Brain pericyte (primary cell): ENCODE results near the gene MEMO1.
"Not testable (repeated sequence)": the region's sequence is repeated elsewhere in the genome, so short reads cannot be mapped to it uniquely, and the experiment has no call there.

Experiments used
- DNase-seq: peaks from one replicate; pipeline ENCODE4 v3.0.0-alpha.2; 2012; ENCODE audit warnings: low read depth, low spot score

MEMO1 gene

DNA sequence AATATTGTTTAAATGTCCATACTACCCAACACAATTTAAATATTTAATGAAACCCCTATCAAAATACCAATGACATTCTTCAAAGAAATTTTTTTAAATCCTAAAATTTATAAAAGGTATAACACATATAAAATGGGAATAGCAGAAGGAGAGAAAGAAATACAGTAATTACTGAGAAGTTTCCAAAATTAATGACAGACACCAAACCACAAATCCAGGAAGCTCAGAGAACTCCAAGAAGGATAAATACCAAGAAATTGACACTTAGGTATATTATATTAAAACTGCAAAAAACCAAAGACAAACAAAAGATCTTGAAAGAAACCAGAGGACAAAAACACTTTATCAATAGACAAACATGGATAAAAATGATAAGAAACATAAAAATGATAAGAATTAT lies 101.1 kb downstream of the MEMO1 start:
- no peak for DNase-seq

DNA sequence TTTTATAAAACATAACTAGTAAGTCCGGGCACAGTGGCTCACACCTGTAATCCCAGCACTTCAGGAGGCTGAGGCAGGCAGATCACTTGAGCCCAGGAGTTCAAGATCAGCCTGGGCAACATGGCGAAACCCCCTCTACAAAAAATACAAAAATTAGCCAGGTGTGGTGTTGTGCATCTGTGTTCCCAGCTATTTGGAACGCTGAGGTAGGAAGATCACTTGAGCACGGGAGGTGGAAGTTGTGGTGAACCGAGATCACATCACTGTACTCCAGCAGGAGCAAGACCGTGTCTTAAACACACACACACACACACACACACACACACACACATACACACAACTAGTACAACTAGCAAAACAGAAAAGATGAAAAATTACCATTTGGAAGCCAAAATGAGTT lies 103.3 kb downstream of the MEMO1 start:
- not testable (repeated sequence) for DNase-seq

DNA sequence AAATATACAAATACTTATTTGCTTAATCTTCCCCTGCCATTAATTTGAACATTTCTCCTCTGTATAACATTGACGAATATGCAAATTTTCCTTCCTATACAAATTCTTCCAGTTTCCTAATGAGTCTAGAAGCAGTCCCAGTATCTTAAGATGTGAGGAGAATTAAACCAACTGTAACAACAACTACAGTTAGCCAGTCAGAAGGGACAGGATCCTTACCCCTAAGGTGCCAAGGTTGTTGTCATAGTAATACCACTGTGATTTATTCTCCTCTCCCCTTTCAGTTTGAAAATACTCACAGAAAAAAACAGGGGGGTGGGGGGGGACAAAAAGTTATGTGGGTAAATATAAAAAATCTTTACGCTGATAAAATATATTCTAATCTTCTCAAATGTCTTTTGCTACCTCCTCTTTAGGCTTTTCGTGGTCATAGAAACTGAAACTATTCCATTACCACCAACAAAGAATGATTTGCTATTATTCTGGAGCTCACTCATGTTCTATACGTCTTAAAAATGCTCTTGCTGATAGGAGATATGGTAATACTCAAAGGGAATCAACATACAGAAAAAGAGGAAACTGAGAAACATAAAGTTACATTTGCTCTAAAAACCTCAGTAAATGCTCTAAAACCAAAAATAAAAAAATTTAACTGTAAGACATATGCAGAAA lies 107.6 kb downstream of the MEMO1 start:
- DNase-seq: no peak

DNA sequence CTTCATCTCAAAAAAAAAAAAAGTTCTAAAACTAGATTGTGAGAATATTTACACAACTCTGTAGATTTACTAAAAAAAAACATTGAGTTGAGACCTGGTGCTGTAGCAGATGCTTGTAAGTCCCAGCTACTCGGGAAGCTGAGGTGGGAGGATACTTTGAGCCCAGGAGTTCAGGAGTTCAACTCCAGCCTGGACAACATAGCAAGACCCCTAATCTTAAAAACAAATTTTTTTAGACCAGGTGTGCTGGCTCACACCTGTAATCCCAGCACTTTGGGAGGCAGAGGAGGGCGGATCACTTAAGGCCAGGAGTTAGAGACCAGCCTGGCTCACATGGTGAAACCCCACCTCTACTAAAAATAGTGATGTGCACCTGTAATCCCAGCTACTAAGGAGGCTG lies 108.9 kb downstream of the MEMO1 start:
- DNase-seq: no peak

DNA sequence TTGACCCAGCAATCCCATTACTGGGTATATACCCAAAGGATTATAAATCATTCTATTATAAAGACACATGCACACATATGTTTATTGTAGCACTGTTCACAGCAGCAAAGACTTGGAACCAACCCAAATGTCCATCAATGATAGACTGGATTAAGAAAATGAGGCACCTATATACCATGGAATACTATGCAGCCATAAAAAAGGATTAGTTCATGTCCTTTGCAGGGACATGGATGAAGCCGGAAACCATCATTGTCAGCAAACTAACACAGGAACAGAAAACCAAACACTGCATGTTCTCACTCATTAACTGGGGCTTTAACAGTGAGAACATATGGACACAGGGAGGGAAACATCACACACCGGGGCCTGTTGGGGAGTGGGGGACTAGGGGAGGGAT lies 110.7 kb downstream of the MEMO1 start:
- not testable (repeated sequence) for DNase-seq

DNA sequence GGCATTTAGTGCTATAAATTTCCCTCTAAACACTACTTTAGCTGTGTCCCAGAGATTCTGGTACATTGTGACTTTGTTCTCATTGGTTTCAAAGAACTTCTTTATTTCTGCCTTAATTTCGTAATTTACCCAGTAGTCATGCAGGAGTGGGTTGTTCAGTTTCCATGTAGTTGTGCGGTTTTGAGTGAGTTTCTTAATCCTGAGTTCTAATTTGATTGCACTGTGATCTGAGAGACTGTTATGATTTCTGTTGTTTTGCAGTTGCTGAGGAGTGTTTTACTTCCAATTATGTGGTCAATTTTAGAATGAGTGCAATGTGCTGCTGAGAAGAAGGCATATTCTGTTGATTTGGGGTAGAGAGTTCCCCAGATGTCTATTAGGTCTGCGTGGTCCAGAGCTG lies 112.5 kb downstream of the MEMO1 start:
- not testable (repeated sequence) for DNase-seq

DNA sequence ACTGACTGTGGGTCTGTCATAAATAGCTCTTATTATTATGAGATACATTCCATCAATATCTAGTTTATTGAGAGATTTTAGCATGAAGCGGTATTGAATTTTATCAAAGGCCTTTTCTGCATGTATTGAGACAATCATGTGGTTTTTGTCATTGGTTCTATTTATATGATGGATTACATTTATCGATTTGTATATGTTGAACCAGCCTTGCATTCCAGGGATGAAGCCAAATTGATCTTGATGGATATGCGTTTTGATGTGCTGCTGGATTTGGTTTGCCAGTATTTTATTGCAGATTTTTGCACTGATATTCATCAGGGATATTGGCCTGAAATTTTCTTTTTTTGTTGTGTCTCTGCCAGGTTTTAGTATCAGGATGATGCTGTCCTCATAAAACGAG lies 113.5 kb downstream of the MEMO1 start:
- DNase-seq: not testable (repeated sequence)

DNA sequence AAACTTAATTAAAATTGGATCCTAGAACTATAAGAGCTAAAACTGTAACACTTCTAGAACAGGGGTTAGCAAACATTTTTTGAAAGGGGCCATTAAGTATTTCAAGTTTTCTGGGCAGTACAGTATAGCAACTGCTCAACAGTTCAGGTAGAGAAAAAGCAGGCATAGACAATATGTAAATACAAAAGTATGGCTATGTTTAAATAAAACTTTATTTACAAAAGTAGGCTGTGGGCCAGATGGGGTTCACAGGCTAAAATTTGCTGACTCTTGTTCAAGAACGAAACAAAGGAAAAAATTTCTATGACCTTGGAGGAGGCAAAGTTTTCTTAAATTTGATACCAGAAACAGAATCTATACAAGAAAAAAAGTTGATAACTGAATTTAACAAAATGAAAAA lies 114.5 kb downstream of the MEMO1 start:
- no peak for DNase-seq

DNA sequence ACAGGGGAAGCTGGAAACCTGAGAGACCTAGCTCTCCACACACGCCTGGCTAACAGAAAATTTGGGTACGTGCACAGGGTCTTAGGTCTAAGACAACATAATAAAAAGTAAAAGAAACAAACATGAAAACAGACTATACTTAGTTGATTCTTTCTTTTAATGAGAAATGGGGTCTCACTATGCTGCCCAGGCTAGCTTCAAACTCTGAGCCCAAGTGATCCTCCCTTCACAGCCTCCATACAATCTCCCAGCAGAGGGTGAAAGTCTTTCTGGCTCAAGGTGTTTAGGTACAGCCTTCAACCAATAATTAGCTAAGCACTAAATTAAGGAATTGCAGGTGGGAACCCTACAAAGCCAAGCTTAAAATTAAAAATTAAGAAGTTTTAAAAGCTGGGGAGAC lies 116.2 kb downstream of the MEMO1 start:
- no peak for DNase-seq

DNA sequence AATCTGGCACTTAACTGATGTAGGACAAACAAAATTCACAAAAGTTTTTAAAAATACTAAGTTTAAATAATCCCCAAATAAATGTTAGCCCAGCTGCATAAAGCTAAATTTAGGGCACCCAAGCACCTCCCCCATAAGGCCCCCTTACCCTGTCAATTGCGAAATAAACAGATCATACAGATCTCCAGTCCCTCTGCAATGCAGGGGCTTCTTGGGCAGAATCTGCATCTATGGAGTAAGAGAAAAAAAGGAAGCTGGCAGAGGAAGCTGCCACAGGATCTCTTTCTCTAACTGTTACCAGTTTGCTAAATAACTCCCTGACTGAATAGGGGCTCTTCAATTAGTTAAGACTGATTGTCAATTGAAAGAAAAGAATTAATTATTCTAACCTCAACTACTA lies 117.7 kb downstream of the MEMO1 start:
- DNase-seq: no peak

DNA sequence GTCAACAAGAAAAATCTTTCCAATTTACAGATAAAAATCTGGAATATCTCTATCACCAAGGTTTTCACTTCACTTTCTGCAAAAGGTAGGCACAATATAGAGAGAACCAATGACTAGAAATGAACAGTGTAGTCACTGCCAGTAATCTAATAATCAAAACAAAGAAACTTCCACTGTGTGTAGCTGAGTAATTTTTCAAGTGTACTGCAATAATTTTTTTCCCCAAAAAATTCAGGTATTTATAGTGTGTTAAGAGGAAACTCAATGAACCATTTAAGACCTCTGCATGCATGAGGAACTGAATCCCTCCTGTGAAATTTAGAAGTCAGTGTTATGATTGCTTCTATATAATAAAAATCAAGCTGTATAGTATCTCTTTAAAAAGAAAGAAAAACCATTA lies 121.8 kb downstream of the MEMO1 start:
- DNase-seq: no peak

DNA sequence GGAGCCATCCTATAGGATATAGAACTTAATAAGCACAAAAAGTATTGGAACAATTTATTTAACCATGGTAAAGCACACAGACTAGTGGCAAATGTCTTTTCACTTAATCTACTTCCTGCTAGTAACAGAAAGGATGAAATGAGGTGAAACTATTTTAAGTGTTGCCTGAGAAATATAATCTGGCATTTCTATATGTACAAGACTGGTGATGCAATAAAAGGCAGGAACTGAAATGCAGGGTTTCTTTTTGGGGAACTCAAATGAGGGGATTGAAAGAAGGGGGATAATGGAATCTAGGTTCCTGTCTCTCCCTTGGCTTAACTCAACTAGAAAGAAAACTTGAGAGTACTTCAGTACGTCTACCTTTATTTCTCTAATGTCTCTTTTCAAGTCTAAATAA lies 122.3 kb downstream of the MEMO1 start:
- DNase-seq: no peak

DNA sequence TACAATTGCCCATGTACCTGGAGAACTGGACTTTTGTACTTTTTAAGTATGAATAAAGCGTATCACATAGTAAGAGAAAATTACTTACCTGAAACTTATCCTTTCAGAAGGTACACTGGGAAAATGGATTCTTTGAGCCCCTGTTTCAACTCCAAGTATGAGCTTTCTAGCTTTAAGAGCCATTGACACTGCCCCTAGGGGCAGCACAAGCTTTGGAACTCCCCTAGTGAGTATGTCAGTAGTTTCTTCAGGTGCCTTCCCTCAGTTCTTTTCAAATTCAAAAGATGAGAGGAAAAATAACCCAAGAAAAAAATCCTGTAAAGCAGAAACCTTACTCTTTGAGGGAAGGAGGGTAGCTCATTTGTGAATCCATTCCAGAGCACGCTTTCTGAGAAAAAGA lies 124.1 kb downstream of the MEMO1 start:
- no peak for DNase-seq

DNA sequence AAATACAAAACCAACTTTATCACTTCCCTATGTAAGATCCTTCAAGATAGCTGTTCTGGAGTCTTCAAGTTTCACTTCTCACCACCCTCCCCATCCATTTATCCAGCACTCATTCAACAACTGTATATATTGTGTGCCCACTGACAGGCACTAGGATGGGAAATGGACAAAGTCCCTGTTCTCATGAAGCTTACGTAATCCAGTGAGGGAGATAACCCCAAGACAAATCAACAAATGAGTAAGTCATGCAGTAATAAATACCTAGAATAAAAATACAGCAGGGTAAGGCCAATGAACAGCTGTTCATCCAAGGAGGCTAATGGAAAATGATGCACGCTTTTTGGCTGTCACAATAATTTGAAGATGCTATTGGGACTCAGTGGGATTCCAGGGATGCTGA lies 133.8 kb downstream of the MEMO1 start:
- no peak for DNase-seq

DNA sequence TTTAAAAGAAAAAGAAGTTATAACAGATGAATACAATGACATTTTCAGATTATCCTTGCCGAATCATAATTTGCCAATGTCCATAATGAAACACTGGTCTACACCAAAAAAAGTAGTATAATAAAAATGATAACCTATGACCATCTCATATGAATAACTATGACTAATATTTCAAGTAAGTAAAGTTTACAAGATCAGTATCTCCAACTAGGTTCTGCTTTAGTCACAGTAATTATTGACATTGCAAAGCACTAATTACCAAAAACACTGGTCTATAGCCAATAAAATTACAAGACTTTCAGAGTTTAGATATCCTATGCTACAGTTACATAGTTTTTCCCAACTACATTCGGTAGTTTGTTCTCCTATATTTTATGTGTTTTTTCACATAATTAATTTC lies 136.7 kb downstream of the MEMO1 start:
- no peak for DNase-seq

DNA sequence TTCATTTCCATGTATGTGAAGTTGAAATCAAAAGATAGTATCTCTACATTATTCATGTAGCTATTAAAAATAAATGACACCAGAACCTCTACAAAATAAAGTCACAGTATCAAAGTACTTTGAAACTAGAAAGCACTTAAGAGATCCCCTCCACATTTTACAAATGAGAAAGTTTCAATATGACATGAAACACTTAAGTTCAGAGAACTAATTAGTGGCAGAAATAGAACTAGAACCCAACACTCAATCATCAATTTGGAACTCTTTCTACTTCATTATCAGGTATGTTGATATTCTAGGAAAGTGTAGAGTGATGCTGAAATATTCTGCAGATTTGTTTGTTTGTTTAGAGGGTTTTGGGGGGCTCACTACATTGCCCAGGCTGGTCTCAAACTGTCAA lies 145.6 kb downstream of the MEMO1 start:
- no peak for DNase-seq

DNA sequence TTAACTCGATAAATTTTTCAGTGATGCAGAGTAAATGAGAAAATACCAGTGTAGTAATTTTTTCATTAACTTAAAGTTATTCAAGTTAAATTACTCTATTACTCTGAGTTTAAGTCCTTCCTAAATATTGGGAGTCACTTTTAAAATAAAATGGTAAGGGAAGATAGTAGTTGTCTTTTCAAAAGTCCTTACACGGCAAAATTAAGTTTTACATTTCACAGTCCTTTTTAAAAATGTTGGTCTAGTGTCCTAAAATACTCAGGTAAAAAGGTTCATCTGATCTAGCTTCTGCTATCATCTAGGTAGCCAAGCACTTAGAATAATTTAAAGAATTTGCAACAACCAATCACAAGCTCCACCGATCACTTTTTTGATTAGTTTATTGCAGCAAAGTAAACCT lies 146.9 kb downstream of the MEMO1 start:
- no peak for DNase-seq

DNA sequence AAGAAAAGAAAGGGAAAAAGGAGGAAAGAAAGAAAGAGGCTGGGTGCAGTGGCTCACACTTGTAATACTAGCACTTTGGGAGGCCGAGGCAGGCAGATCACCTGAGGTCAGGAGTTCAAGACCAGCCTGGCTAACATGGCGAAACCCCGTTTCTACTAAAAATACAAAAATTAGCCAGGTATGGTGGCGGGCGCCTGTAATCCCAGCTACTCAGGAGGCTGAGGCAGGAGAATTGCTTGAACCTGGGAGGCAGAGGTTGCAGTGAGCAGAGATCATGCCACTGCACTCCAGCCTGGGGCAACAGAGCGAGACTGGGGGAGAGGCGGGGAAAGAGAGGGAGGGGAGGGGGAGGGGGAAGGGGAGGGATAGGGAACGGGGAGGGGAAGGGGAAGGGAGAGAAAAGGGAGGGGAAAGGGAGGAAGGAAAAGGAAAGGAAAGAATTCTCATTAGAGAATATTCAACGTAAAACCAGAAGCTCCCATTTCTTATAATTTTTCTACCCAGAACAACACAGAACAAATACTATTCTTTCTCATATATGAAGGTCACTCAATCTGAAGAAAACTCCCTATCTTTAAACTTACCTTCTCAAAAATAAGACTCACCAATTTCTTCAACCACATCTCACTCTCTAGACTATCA lies 147.7 kb downstream of the MEMO1 start:
- DNase-seq: not testable (repeated sequence)

DNA sequence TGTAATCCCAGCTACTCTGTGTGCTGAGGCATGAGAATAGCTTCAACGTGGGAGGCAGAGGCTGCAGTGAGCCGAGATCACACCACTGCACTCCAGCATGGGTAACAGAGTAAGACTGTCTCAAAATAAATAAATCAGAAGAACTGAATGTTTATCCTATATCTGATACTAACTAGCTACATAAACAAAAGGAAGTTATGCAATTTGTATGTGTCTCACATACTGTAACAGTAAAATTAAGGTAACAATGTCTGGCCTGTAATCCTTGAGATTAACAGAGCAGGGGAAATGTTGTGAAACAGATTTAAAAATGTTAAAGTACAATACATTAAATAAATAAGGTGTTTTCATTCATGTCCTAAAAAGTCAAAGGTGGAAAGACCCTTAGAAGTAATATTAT lies 150.8 kb downstream of the MEMO1 start:
- DNase-seq: peak; percentile 5

DNA sequence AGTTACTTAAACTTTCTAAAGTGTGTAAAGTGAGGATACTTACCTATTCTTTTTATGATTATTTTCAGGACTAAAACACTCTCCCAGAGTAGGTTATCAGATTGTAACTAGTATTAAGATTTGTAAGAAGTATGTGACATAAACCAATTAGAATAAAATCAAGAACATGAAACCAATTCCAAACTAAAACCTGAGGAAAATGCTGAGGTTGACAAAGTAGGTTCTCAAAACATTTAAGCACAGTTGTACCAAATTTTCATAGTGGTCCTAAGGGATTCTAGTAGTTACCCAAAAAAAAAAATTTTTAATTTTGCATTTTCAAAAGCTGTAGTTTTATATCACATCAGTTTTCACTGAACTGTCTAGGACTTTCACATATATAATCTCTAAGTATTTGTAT lies 157.3 kb downstream of the MEMO1 start:
- DNase-seq: no peak

DNA sequence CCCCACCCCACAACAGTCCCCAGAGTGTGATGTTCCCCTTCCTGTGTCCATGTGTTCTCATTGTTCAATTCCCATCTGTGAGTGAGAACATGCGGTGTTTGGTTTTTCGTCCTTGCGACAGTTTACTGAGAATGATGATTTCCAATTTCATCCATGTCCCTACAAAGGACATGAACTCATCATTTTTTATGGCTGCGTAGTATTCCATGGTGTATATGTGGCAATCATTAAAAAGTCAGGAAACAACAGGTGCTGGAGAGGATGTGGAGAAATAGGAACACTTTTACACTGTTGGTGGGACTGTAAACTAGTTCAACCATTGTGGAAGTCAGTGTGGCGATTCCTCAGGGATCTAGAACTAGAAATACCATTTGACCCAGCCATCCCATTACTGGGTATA lies 168.7 kb downstream of the MEMO1 start:
- DNase-seq: not testable (repeated sequence)

DNA sequence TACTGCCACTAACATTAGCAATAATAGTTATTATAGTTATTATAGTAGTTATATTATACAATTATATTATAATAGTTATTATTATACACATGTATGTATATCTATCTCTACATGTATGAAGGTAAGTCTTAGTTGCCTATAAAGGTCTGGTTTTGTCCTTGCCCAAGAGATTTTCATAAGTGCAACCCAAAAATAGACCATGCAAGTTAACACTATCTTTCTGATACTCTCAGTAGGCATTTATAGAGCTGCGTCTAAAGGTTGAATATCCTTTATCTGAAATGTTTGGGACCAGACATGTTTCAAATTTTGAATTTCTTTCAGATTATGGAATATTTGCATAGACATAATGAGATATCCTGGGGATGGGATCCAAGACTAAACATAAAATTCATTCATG lies 175.4 kb downstream of the MEMO1 start:
- no peak for DNase-seq

DNA sequence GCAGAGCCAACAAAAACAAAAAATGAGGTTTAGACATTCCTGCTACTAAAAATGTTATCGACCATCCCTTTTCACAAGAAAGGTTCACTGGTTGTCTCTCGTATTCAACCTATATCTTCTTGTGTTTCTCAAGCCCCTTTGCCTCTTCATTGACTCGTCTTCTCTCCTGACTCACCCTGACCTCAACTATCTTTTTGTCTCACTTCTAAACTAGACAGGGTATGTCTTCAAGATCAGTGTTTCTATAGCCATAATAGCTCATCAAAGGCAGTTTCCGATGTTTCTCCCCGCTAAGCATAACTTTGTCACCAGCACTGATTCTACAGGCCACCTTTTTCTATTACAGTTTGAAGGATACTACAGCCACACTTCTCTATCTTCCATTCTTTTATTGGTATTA lies 178.4 kb downstream of the MEMO1 start:
- no peak for DNase-seq

DNA sequence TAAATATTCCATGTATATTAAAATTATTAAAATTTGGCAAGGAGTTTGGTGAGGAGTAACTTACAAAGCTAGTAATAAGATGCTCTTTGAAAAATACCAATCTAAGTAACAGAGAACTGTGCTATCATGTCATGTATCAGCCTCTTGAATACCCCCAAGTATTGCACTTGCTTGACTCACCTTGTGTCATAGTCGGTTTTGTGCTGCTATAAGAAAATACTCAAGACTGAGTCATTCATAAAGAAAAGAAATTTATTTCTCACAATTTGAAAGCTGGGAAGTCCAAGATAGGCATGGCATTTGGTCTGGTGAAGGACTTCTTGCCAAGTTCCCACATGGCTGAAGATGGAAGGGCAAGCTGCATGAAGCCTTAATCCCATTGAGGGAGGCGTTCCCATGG lies 179.2 kb downstream of the MEMO1 start:
- DNase-seq: no peak
